GM13976 (cell line): Measurements from ENCODE around the gene SPAG16.

Experiments used
- DNase-seq: peaks from one replicate; pipeline ENCODE4 v3.0.0; 2012; ENCODE audit warnings: low spot score
- in situ Hi-C: fragments of 300-500 bp; cut with MboI; formaldehyde crosslinking; loops from one replicate; pipeline ENCODE4 v1.12.0; 2022; ENCODE audit warnings: low sequenced_read_pairs, mixed read lengths, inconsistent platforms; ENCODE audit not compliant: unreplicated experiment
- TF ChIP-seq, protein P1 (sequence below): IDR thresholded peaks from 2 replicates; pipeline ENCODE4 v1.5.1; 2012; ENCODE audit warnings: borderline replicate concordance, mild to moderate bottlenecking; ENCODE audit not compliant: insufficient read depth; ENCODE audit errors: extremely low read depth, missing control alignments, control extremely low read depth

The SPAG16 gene

DNA sequence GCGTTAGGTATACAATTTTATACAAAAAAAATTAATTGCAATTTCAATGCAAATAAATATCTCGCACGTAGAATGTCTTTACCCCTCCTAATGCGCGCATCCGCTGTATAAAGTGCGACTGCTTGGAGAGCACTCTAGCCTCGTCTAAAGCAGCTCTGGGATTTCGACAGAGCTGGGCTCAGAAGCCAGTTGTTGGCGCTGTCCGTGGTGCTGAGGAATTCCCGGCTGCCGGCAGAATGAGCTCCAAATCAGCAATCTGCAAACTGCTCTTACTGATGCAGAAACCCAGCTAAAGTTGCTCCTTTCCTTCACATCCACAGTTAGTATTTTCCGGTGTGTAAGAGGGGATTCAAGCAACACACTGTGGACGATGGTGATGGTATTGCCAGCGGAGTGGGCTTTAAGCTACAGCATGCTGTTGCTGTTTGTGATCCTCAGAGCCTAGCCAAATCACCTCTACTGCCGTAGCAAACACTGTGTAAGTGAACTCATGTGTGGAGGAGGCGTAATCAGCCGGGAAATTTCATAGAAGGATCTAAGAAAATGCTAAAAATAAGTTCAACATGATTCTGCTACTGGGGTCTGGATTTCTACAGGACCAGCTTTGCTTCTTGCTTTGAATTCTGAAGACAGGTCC, 1126.8 kb downstream of the SPAG16 start, which contains the start of gene VWC2L:
VWC2L (plus strand) TSS at position 137 of the 637 bp plus-strand sequence. CDS start 3,140 bp downstream, outside the sequence.
- TF ChIP-seq, protein P1, sequence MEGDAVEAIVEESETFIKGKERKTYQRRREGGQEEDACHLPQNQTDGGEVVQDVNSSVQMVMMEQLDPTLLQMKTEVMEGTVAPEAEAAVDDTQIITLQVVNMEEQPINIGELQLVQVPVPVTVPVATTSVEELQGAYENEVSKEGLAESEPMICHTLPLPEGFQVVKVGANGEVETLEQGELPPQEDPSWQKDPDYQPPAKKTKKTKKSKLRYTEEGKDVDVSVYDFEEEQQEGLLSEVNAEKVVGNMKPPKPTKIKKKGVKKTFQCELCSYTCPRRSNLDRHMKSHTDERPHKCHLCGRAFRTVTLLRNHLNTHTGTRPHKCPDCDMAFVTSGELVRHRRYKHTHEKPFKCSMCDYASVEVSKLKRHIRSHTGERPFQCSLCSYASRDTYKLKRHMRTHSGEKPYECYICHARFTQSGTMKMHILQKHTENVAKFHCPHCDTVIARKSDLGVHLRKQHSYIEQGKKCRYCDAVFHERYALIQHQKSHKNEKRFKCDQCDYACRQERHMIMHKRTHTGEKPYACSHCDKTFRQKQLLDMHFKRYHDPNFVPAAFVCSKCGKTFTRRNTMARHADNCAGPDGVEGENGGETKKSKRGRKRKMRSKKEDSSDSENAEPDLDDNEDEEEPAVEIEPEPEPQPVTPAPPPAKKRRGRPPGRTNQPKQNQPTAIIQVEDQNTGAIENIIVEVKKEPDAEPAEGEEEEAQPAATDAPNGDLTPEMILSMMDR: no peak
- in situ Hi-C loops: no loop called here
- peak; percentile 31 for DNase-seq

DNA sequence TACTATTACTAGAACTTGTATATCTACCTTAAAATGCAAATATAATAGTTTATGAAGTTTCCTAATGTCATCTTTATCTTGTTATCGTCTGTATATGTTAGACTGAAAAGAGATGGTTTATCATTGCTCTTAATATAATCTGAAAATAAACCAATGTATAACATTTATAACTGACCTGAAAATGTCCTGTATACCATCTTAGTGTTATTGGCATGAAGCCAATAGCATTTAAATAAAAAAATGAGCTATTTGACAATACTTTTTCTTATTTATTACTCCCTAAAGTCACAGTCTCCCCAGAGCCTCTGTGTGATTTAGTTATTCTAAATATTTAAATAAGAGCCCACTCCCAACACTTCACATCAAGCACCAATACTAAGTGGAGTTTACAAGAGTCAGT, 1128.4 kb downstream of the SPAG16 start:
- TF ChIP-seq, protein P1: no peak
- in situ Hi-C loops: no loop called here
- DNase-seq: no peak

DNA sequence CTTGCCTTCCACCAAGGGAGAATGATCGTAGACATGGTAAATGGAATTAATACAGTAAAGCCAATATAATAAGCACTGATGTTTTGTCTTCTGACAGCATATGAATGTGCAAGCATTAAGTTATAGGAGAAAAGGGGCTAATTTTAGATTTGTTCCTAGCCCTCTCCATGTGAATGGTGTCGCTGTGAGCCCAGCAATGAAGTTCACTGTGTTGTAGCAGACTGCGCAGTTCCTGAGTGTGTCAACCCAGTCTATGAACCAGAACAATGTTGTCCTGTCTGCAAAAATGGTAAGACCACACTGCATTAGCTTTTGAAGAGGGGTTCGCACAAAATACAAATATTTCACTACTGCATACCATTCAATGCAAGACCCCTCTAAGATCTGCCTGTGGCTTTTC, 1152.2 kb downstream of the SPAG16 start:
- in situ Hi-C loops: no loop called here
- TF ChIP-seq, protein P1: no peak
- no peak for DNase-seq

DNA sequence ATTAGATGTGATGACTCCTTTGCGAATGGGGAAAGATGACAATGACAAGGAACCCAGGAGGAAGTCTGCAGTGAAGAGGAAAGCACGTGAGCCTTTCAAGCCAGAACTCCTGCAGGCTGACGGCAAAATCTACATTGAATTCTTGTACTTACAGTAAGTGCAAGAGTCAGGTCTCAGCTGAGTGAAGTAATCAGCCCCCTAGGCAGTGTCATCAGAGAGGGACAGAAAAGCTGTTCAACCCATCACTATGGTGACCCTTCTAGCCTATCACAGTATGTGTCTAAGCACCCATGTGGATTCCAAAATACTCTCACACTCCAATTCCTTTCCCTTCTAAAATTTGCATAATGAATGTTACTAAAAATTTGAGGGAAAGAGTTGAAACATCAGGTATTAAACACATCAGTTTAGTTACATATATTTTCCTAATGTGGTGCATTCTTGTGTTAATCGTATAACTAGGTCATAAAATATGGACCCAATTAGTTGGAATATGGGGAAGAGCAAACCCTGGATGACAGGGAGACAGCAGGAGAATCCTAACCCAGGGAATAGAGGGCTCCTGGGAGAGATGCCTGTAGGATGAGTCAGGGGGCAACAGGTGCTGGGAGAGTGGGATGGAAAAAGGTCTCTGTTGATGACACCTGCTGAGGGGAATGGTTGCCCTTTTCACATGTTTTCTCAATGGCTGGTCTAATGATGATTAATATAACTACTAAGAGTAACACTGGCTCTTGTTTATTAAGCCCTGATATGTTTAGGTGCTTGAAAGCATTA, 1166.0 kb downstream of the SPAG16 start:
- in situ Hi-C loops: no loop called here
- no peak for DNase-seq
- TF ChIP-seq, protein P1: no peak

DNA sequence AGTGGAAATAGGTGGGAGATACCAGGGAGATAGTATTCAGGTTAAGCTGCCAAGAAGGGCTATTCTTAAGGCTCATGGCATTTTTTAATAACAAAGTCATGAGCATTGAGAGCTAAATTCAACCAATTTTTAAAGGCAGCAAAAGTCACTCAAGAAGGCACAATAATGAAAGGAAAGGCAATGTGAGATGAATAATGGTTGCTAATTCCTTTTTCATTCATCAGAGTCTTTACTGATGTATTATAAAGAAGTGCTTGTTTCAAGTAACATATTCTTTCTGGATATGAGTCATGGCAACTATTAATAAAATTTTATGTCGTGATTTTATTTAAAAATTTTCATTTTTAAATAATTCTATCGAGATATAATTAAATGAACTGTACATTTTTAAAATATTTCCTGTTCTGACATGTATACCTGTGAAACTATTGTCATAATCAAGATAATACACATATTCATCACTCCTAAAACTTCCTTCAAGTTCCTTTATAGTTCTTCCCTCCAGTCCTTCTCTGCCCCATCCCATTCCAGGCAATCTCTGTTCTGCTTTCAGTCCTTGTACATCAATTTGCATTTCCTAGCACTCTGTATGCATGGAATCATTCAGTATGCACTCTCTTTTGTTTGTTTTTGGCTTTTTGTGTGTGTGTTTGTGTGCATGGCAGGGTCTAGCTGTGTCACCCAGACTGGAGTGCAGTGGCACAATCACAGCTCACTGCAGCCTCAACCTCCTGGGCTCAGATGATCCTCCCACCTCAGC, 1167.4 kb downstream of the SPAG16 start:
- in situ Hi-C loops: no loop called here

More for the DNA sequence above, 1167.4 kb downstream of the SPAG16 start:
- TF ChIP-seq, protein P1: no peak
- no peak for DNase-seq
